Spleen (tissue), 11 donors: Measurements from ENCODE around the gene NFIB. TPM values are rescaled to one million over a fixed set of nuclear protein-coding genes. Genes with fewer than 3 reads are reported as not detected.
A peak's percentile ranks its signal among the peaks of the same experiment; 100 is the strongest.

Experiments used
- DNase-seq: peaks from one replicate; pipeline ENCODE4 v3.0.0-alpha.2; 2020
- H3K27ac ChIP-seq, 8 donors: fragments of 200-600 bp; sonication (generic) in 7 of 8; 1 replicate in 4 of 8; 2 replicates in 4 of 8; pipeline versions ENCODE4 v1.5.0 to v1.8.0; 2016 to 2021; ENCODE audit warnings: inconsistent platforms in 4 of 8, mild to moderate bottlenecking in 4 of 8, moderate library complexity in 1 of 8
- H3K27me3 ChIP-seq, 7 donors: fragments of 200-600 bp; sonication (generic) in 6 of 7; replicated peaks in 1 of 7; 1 replicate in 4 of 7; 2 replicates in 3 of 7; pipeline versions ENCODE4 v1.5.0 to v1.8.0; 2016 to 2021; ENCODE audit warnings: inconsistent platforms in 3 of 7, mild to moderate bottlenecking in 1 of 7
- H3K36me3 ChIP-seq, 6 donors: fragments of 200-600 bp; sonication (generic) in 5 of 6; 1 replicate in 4 of 6; 2 replicates in 2 of 6; pipeline versions ENCODE4 v1.5.0 to v1.8.0; 2016 to 2021; ENCODE audit warnings: inconsistent platforms in 2 of 6
- H3K4me1 ChIP-seq, 6 donors: fragments of 200-600 bp; sonication (generic) in 5 of 6; 1 replicate in 3 of 6; 2 replicates in 3 of 6; pipeline versions ENCODE4 v1.5.0 to v1.8.0; 2016 to 2021; ENCODE audit warnings: inconsistent platforms in 3 of 6
- H3K4me3 ChIP-seq, 8 donors: fragments of 200-600 bp; sonication (generic) in 7 of 8; 1 replicate in 4 of 8; 2 replicates in 4 of 8; pipeline versions ENCODE4 v1.5.0 to v1.8.0; 2016 to 2021; ENCODE audit warnings: inconsistent platforms in 4 of 8, mild to moderate bottlenecking in 4 of 8, moderate library complexity in 2 of 8
- H3K9me3 ChIP-seq, 8 donors: fragments of 200-600 bp; sonication (generic) in 7 of 8; 1 replicate in 4 of 8; 2 replicates in 4 of 8; pipeline versions ENCODE4 v1.5.0 to v1.8.0; 2016 to 2021; ENCODE audit warnings: inconsistent platforms in 4 of 8
- CTCF ChIP-seq, 11 experiments: fragments of 200-600 bp in 7 of 11; fragments of 450-650 bp in 4 of 11; sonication (generic) in 4 of 11; IDR thresholded peaks in 8 of 11; conservative IDR thresholded peaks in 3 of 11; 1 replicate in 7 of 11; 2 replicates in 4 of 11; pipeline versions ENCODE4 v1.4.0 to v1.8.0; 2016 to 2021; ENCODE audit warnings: antibody characterized with exemption in 11 of 11, inconsistent platforms in 4 of 11, mild to moderate bottlenecking in 1 of 11
- POLR2A ChIP-seq, 3 donors: fragments of 450-650 bp; IDR thresholded peaks; one replicate each; pipeline ENCODE4 v1.5.1; 2017; ENCODE audit warnings: antibody characterized with exemption in 3 of 3, mild to moderate bottlenecking in 1 of 3
- POLR2AphosphoS5 ChIP-seq, 3 donors: sonication (generic); formaldehyde crosslinking; IDR thresholded peaks; one replicate each; pipeline ENCODE4 v1.5.1; 2017; ENCODE audit warnings: antibody characterized with exemption in 3 of 3
- WGBS, 5 donors: extraction: QIAGEN DNeasy Blood & Tissue Kit in 3 of 5; methylation state at CpG; one replicate each; pipeline versions ENCODE4 v1.1.5 to v1.1.7; 2013 to 2018; 5-methylcytosine and 5-hydroxymethylcytosine counted together
- intact Hi-C: fragments of 100-400 bp; cut with DNase I; formaldehyde crosslinking; loops from one replicate; pipeline ENCODE4 v1.15.0; 2023; ENCODE audit warnings: low total_unique reads
- polyA plus RNA-seq, 3 donors: library from polyadenylated mRNA; stranded (reverse); fragments of 200-250 nt; gene quantifications; one replicate each; pipeline ENCODE4 v1.2.1, GENCODE V29; 2013
- total RNA-seq, 7 donors: library from RNA; depleted of rRNA in 3 of 7; stranded (reverse); fragments of >200 nt in 3 of 7; fragmentation: NEBNext Ultra II Directional in 4 of 7; extraction: Animal tissue kit (Norgen Biotek cat#: 25700) in 4 of 7; gene quantifications; one replicate each; pipeline versions ENCODE4 v1.1.0 to v1.2.1, GENCODE V29; 2016 to 2021
- donor health status: healthy with polysubstance abuse.
- donor health status: DM: no; HTN: no; CAD: no; lungs with moderate emphysema.
- donor health status: DM: no; HTN: no; CAD: no.
- donor health status: Bipolar disorder and iron deficiency.
- donor health status: healthy.
- donor health status: DM: no; HTN: no; CAD: no.
- donor health status: DM: yes; HTN: yes; CAD: no.

The NFIB gene
- total and polyA plus RNA-seq, 10 donors = 3.6 to 96.8 (median 48.4) TPM

GRCh38 chr9:14190240-14190639, 123.7 kb downstream of the NFIB start:
- intact Hi-C loops = no loop called here
- WGBS, 5 donors = 43 to 64% (median 44%) methylated on average over 1 of the region's 1 CpG
- TF ChIP-seq POLR2A (IDR thresholded peaks at IDR 0.05) = no peak
- DNase-seq = no peak
- Histone ChIP-seq H3K4me1 (peaks cover 0 to 15% (median 2%) of the 10 kb centered on the region in 6 donors), H3K9me3 (no peaks in the 10 kb centered on the region), H3K36me3 (no peaks in the 10 kb centered on the region), H3K27me3 (no peaks in the 10 kb centered on the region), H3K4me3 (no peak overlapping the region), H3K27ac (peak overlapping the region in 2 of 8 donors; percentile 10 to 42)

DNA sequence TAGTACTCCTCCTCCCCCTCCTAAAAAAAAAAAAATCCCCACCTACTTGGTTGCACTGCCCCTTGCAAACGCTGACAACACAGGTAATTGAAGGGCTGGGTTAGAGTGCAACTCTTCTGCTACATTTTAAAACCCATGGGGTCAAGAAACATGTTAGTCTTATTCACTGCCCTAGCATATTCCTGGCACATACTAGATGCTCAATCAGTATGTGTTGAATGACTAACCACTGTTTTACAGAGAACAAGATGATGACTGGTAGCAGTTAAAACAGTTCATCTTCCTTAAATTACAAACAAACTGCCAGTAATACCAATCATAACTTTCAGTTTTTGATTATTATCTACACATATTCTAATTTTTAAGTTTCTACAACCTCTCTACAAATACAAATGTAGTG, 124.4 kb downstream of the NFIB start:
- no peaks in the 10 kb centered on the region for H3K36me3 ChIP-seq
- no peak overlapping the region for H3K4me3 ChIP-seq
- H3K4me1 ChIP-seq = peaks cover 0 to 15% (median 2%) of the 10 kb centered on the region in 6 donors
- no peaks in the 10 kb centered on the region for H3K27me3 ChIP-seq
- intact Hi-C loops = no loop called here
- WGBS, 5 donors = 69 to 86% (median 84%) methylated on average over 1 of the region's 1 CpG
- TF ChIP-seq POLR2A (IDR thresholded peaks at IDR 0.05) = no peak
- no peak for TF ChIP-seq CTCF (IDR thresholded peaks at IDR 0.05 in 8 of 11, conservative IDR thresholded peaks at IDR 0.05 in 3 of 11)
- no peak for TF ChIP-seq POLR2AphosphoS5 (IDR thresholded peaks at IDR 0.05)
- no peak for DNase-seq
- H3K27ac ChIP-seq = peak overlapping the region in 1 of 8 donors; percentile 42
- no peaks in the 10 kb centered on the region for H3K9me3 ChIP-seq

DNA sequence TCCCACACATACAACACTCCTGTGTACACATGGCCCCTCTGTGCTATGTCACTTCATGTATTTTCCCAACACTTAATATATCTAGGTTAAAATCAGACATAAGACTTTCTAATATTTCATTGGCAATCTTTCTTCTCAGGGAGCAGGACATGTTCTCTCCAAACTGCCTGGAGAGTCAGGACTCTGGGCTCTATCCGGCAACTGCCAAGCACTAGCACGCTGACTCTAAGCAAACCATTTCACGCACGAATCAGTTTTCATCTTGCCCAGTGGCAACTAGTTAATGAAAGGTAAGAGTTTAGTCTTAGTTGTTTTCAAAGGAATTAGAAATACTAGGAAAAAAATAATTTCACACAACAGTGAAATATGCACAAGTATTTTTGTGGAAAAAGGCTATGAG, 124.8 kb downstream of the NFIB start:
- Histone ChIP-seq H3K27ac (no peak overlapping the region), H3K27me3 (no peaks in the 10 kb centered on the region), H3K4me1 (peaks cover 0 to 15% (median 2%) of the 10 kb centered on the region in 6 donors), H3K4me3 (no peak overlapping the region), H3K36me3 (no peaks in the 10 kb centered on the region), H3K9me3 (no peaks in the 10 kb centered on the region)
- TF ChIP-seq CTCF (IDR thresholded peaks at IDR 0.05 in 8 of 11, conservative IDR thresholded peaks at IDR 0.05 in 3 of 11) (no peak), POLR2AphosphoS5 (IDR thresholded peaks at IDR 0.05) (no peak), POLR2A (IDR thresholded peaks at IDR 0.05) (no peak)
- no peak for DNase-seq
- intact Hi-C loops = no loop called here
- 93 to 96% (median 96%) methylated on average over 4 of the region's 4 CpGs for WGBS, 5 donors

DNA sequence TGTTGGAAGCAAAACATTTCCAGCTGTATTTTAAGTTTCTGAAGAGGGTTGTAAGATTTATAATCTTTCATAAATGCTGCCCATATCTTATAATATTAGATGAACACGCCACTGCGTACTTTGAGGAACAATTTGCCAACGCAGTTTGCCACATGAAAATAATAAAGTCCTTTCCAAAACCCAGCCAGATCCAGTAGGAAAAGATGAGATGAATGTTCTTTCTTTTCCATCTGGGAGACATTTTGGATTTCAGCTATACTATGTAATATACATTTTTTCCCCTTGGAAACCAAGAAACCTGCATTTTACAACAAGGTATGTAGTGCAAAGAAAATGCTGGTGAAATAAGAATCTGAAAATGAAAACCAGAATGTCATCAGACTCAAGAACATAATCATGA, 125.4 kb downstream of the NFIB start:
- Histone ChIP-seq H3K36me3 (no peaks in the 10 kb centered on the region), H3K4me3 (no peak overlapping the region), H3K4me1 (peaks cover 0 to 12% (median 2%) of the 10 kb centered on the region in 6 donors), H3K27ac (no peak overlapping the region), H3K27me3 (no peaks in the 10 kb centered on the region), H3K9me3 (no peaks in the 10 kb centered on the region)
- intact Hi-C loops = no loop called here
- WGBS, 5 donors = 90 to 94% (median 91%) methylated on average over 3 of the region's 3 CpGs
- no peak for DNase-seq
- no peak for TF ChIP-seq CTCF (IDR thresholded peaks at IDR 0.05 in 8 of 11, conservative IDR thresholded peaks at IDR 0.05 in 3 of 11)
- TF ChIP-seq POLR2AphosphoS5 (IDR thresholded peaks at IDR 0.05) = no peak

DNA sequence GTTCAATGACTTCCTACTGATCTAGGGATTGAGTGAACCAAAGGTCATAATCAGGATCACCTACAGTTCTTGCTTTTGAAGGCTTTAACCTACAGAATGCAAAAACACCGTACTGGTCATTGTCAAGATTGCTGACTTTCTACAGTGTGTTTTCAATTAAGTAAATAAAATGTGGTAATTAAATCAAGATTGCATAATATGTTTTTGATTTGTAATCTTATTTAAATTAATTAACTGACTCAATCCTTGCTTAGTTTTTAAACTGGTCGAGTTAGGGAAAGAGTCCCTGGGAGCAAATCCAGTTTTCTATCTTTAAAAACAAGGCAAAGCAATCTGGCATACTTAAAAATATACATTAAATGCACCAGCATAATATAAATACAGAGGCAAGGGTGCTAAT, 125.9 kb downstream of the NFIB start:
- no peak for DNase-seq
- WGBS, 5 donors = 76 to 82% (median 78%) methylated on average over 2 of the region's 2 CpGs
- Histone ChIP-seq H3K9me3 (no peaks in the 10 kb centered on the region), H3K4me3 (no peak overlapping the region), H3K27me3 (no peaks in the 10 kb centered on the region), H3K36me3 (no peaks in the 10 kb centered on the region), H3K4me1 (peaks cover 0 to 6% (median 1%) of the 10 kb centered on the region in 6 donors), H3K27ac (no peak overlapping the region)
- intact Hi-C loops = no loop called here
- TF ChIP-seq CTCF (IDR thresholded peaks at IDR 0.05 in 8 of 11, conservative IDR thresholded peaks at IDR 0.05 in 3 of 11) (no peak), POLR2AphosphoS5 (IDR thresholded peaks at IDR 0.05) (no peak), POLR2A (IDR thresholded peaks at IDR 0.05) (no peak)
